H1 (cell line): ENCODE data around the gene PDE4D. TPM values are rescaled to one million over a fixed set of nuclear protein-coding genes. Genes with fewer than 3 reads are reported as not detected.

Experiments used
- BACH1 ChIP-seq: IDR thresholded peaks from 2 replicates; pipeline ENCODE4 v1.6.1; 2012; ENCODE audit warnings: low read length, improper control_type of control experiment
- CBX8 ChIP-seq: fragments of 300-800, 300-1000 bp; sonication (generic); IDR thresholded peaks from 2 replicates; pipeline ENCODE4 v1.7.1; 2016; ENCODE audit warnings: low read depth, low read length, borderline replicate concordance
- HDAC2 ChIP-seq, 2 experiments: fragments of 300-600 bp in 1 of 2; sonication (generic) in 1 of 2; IDR thresholded peaks; 2 replicates each; pipeline ENCODE4 v1.6.1; 2011 to 2012; ENCODE audit warnings: low read depth in 2 of 2, low read length in 2 of 2, mild to moderate bottlenecking in 2 of 2, moderate library complexity in 2 of 2, borderline replicate concordance in 1 of 2, inconsistent platforms in 1 of 2
- JUND ChIP-seq: IDR thresholded peaks from 2 replicates; pipeline ENCODE4 v1.6.1; 2011; ENCODE audit warnings: mild to moderate bottlenecking, improper control_type of control experiment, low read length
- NRF1 ChIP-seq: IDR thresholded peaks from 2 replicates; pipeline ENCODE4 v1.6.1; 2011; ENCODE audit warnings: mild to moderate bottlenecking, low read depth, low read length, improper control_type of control experiment
- POLR2AphosphoS5 ChIP-seq: IDR thresholded peaks from 2 replicates; pipeline ENCODE4 v1.6.1; 2011; ENCODE audit warnings: low read depth, low read length
- RNF2 ChIP-seq: fragments of 200-900, 300-1000 bp; sonication (generic); IDR thresholded peaks from 2 replicates; pipeline ENCODE4 v1.7.1; 2016; ENCODE audit warnings: borderline replicate concordance, low read depth, mild to moderate bottlenecking, antibody characterized with exemption, low read length; ENCODE audit not compliant: poor library complexity, severe bottlenecking; ENCODE audit errors: missing control alignments
- SP4 ChIP-seq: IDR thresholded peaks from 2 replicates; pipeline ENCODE4 v1.6.1; 2012; ENCODE audit warnings: low read length, inconsistent platforms
- YY1 ChIP-seq: IDR thresholded peaks from 2 replicates; pipeline ENCODE4 v1.6.1; 2011; ENCODE audit warnings: low read depth, mild to moderate bottlenecking, low read length
- polyA plus RNA-seq, 7 experiments: library from polyadenylated mRNA; depleted of rRNA in 3 of 7; stranded (reverse) in 5 of 7; unstranded in 2 of 7; fragments of >200 nt in 5 of 7; fragments of 200-250 nt in 2 of 7; gene quantifications; 1 replicate in 5 of 7; 2 replicates in 1 of 7; 4 replicates in 1 of 7; pipeline versions ENCODE4 v1.2.1 to v1.2.3, GENCODE V29; 2011 to 2013; ENCODE audit warnings: missing spikeins in 2 of 7, mixed read lengths in 2 of 7
- total RNA-seq: library from RNA; stranded (reverse); fragmentation: NEBNext Ultra II Directional; extraction: Animal tissue kit (Norgen Biotek cat#: 25700); gene quantifications from 2 replicates; pipeline ENCODE4 v1.2.1, GENCODE V29; 2021
- TF ChIP-seq, protein P1 (sequence below): fragments of 300-600 bp; sonication (generic); IDR thresholded peaks from 2 replicates; pipeline ENCODE4 v1.7.1; 2012; ENCODE audit warnings: low read length, moderate library complexity, mild to moderate bottlenecking, inconsistent platforms; ENCODE audit not compliant: insufficient replicate concordance
- TF ChIP-seq, protein P2 (sequence below): IDR thresholded peaks from 2 replicates; pipeline ENCODE4 v1.6.1; 2012; ENCODE audit warnings: inconsistent platforms

PDE4D gene
- total and polyA plus RNA-seq, 2 of the 8 experiments (the other 6 are each of a cell fraction or from before 2014, with no cell fraction given), result 2.3 to 3.7 TPM

DNA sequence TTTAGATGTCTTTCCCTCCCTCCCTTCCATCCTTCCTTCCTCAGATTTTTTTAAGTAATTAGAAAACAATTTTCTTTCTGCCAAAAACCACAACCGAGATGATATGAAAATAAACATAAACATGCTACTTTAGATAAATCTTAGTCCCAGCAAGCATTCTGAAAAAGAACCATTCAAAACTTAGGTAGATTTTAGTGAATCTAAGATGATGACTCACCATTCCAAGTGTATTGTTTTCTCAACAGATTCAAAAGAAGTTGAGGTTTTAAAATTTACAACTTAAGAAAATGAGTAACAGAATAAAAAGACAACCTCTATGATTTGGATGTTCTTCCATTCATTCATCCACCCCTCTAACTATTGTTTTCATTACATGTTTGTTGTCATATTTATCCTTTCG lies 465.1 kb downstream of the PDE4D start (continued):
- TF ChIP-seq, protein P1, sequence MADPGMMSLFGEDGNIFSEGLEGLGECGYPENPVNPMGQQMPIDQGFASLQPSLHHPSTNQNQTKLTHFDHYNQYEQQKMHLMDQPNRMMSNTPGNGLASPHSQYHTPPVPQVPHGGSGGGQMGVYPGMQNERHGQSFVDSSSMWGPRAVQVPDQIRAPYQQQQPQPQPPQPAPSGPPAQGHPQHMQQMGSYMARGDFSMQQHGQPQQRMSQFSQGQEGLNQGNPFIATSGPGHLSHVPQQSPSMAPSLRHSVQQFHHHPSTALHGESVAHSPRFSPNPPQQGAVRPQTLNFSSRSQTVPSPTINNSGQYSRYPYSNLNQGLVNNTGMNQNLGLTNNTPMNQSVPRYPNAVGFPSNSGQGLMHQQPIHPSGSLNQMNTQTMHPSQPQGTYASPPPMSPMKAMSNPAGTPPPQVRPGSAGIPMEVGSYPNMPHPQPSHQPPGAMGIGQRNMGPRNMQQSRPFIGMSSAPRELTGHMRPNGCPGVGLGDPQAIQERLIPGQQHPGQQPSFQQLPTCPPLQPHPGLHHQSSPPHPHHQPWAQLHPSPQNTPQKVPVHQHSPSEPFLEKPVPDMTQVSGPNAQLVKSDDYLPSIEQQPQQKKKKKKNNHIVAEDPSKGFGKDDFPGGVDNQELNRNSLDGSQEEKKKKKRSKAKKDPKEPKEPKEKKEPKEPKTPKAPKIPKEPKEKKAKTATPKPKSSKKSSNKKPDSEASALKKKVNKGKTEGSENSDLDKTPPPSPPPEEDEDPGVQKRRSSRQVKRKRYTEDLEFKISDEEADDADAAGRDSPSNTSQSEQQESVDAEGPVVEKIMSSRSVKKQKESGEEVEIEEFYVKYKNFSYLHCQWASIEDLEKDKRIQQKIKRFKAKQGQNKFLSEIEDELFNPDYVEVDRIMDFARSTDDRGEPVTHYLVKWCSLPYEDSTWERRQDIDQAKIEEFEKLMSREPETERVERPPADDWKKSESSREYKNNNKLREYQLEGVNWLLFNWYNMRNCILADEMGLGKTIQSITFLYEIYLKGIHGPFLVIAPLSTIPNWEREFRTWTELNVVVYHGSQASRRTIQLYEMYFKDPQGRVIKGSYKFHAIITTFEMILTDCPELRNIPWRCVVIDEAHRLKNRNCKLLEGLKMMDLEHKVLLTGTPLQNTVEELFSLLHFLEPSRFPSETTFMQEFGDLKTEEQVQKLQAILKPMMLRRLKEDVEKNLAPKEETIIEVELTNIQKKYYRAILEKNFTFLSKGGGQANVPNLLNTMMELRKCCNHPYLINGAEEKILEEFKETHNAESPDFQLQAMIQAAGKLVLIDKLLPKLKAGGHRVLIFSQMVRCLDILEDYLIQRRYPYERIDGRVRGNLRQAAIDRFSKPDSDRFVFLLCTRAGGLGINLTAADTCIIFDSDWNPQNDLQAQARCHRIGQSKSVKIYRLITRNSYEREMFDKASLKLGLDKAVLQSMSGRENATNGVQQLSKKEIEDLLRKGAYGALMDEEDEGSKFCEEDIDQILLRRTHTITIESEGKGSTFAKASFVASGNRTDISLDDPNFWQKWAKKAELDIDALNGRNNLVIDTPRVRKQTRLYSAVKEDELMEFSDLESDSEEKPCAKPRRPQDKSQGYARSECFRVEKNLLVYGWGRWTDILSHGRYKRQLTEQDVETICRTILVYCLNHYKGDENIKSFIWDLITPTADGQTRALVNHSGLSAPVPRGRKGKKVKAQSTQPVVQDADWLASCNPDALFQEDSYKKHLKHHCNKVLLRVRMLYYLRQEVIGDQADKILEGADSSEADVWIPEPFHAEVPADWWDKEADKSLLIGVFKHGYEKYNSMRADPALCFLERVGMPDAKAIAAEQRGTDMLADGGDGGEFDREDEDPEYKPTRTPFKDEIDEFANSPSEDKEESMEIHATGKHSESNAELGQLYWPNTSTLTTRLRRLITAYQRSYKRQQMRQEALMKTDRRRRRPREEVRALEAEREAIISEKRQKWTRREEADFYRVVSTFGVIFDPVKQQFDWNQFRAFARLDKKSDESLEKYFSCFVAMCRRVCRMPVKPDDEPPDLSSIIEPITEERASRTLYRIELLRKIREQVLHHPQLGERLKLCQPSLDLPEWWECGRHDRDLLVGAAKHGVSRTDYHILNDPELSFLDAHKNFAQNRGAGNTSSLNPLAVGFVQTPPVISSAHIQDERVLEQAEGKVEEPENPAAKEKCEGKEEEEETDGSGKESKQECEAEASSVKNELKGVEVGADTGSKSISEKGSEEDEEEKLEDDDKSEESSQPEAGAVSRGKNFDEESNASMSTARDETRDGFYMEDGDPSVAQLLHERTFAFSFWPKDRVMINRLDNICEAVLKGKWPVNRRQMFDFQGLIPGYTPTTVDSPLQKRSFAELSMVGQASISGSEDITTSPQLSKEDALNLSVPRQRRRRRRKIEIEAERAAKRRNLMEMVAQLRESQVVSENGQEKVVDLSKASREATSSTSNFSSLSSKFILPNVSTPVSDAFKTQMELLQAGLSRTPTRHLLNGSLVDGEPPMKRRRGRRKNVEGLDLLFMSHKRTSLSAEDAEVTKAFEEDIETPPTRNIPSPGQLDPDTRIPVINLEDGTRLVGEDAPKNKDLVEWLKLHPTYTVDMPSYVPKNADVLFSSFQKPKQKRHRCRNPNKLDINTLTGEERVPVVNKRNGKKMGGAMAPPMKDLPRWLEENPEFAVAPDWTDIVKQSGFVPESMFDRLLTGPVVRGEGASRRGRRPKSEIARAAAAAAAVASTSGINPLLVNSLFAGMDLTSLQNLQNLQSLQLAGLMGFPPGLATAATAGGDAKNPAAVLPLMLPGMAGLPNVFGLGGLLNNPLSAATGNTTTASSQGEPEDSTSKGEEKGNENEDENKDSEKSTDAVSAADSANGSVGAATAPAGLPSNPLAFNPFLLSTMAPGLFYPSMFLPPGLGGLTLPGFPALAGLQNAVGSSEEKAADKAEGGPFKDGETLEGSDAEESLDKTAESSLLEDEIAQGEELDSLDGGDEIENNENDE, result no peak
- TF ChIP-seq JUND (no peak), POLR2AphosphoS5 (no peak), HDAC2 (IDR thresholded peaks at IDR 0.05; ENCODE audit: borderline replicate concordance in 1 of 2, low read depth in 2 of 2, low read length in 2 of 2) (no peak), CBX8 (no peak), YY1 (no peak), NRF1 (no peak), RNF2 (no peak), SP4 (no peak), BACH1 (no peak)
- TF ChIP-seq, protein P2, sequence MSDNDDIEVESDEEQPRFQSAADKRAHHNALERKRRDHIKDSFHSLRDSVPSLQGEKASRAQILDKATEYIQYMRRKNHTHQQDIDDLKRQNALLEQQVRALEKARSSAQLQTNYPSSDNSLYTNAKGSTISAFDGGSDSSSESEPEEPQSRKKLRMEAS, result no peak
